Ascending aorta (tissue), 2 donors: ENCODE results near the gene TRIM2. TPM values are rescaled to one million over a fixed set of nuclear protein-coding genes. Genes with fewer than 3 reads are reported as not detected.
A peak's percentile ranks its signal among the peaks of the same experiment; 100 is the strongest.

Source experiments
- DNase-seq, 2 donors: peaks; one replicate each; pipeline ENCODE4 v3.0.0-alpha.2; 2019; ENCODE audit warnings: low spot score in 2 of 2
- H3K27ac ChIP-seq, 2 donors: fragments of 200-600 bp; sonication (generic); one replicate each; pipeline ENCODE4 v1.5.1; 2016 to 2017; ENCODE audit warnings: mild to moderate bottlenecking in 1 of 2
- H3K27me3 ChIP-seq: fragments of 200-600 bp; sonication (generic); one replicate; pipeline ENCODE4 v1.5.1; 2017
- H3K36me3 ChIP-seq, 2 donors: fragments of 200-600 bp; sonication (generic); one replicate each; pipeline ENCODE4 v1.5.1; 2016
- H3K4me1 ChIP-seq, 2 donors: fragments of 200-600 bp; sonication (generic); one replicate each; pipeline ENCODE4 v1.5.1; 2016 to 2017; ENCODE audit warnings: mild to moderate bottlenecking in 1 of 2
- H3K4me3 ChIP-seq, 2 donors: fragments of 200-600 bp; sonication (generic); one replicate each; pipeline ENCODE4 v1.5.1; 2016 to 2017; ENCODE audit warnings: mild to moderate bottlenecking in 1 of 2
- H3K9me3 ChIP-seq, 2 donors: fragments of 200-600 bp; sonication (generic); one replicate each; pipeline ENCODE4 v1.5.1; 2016
- intact Hi-C: fragments of 100-400 bp; cut with DNase I; formaldehyde crosslinking; loops from one replicate; pipeline ENCODE4 v1.15.1; 2023
- total RNA-seq: library from RNA; depleted of rRNA; stranded (reverse); fragments of >200 nt; gene quantifications from one replicate; pipeline ENCODE4 v1.1.0, GENCODE V29; 2016
- TF ChIP-seq, protein P1 (sequence below), 3 experiments: fragments of 200-600 bp in 2 of 3; fragments of 450-650 bp in 1 of 3; sonication (generic) in 2 of 3; IDR thresholded peaks; one replicate each; pipeline ENCODE4 v1.5.1; 2016 to 2019; ENCODE audit warnings: antibody characterized with exemption in 3 of 3, mild to moderate bottlenecking in 1 of 3, moderate library complexity in 1 of 3

The TRIM2 gene
- total RNA-seq, 1 donor from 2014 or later = 33.3 TPM

DNA sequence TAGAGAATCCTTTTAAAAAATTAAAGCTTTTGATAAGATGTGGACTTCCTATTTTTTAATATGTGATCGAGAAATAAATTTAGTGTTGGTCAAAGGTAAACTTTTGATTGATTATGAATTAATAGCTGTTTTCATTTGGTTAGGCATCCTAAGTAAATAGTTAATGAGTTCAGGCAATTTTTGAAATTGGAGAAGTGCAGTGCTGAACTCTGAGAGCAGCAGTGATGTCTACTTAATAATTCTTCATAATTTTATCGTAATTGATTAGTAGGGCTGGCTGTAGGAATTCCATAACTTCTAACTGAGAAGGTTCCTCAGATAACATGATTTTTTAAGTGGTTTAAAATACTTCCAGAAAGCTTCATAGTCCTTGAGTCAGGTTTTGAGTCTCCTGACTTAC lies 141.8 kb downstream of the TRIM2 start:
- Histone ChIP-seq H3K27ac (no peak overlapping the region), H3K36me3 (no peaks in the 10 kb centered on the region), H3K4me1 (peaks cover 0 to 4% of the 10 kb centered on the region in 2 donors), H3K9me3 (no peaks in the 10 kb centered on the region), H3K27me3 (no peaks in the 10 kb centered on the region), H3K4me3 (peak overlapping the region in 1 of 2 donors; percentile 87)
- DNase-seq = no peak
- TF ChIP-seq, protein P1, sequence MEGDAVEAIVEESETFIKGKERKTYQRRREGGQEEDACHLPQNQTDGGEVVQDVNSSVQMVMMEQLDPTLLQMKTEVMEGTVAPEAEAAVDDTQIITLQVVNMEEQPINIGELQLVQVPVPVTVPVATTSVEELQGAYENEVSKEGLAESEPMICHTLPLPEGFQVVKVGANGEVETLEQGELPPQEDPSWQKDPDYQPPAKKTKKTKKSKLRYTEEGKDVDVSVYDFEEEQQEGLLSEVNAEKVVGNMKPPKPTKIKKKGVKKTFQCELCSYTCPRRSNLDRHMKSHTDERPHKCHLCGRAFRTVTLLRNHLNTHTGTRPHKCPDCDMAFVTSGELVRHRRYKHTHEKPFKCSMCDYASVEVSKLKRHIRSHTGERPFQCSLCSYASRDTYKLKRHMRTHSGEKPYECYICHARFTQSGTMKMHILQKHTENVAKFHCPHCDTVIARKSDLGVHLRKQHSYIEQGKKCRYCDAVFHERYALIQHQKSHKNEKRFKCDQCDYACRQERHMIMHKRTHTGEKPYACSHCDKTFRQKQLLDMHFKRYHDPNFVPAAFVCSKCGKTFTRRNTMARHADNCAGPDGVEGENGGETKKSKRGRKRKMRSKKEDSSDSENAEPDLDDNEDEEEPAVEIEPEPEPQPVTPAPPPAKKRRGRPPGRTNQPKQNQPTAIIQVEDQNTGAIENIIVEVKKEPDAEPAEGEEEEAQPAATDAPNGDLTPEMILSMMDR (IDR thresholded peaks at IDR 0.05) = no peak
- intact Hi-C loops = no loop called here

DNA sequence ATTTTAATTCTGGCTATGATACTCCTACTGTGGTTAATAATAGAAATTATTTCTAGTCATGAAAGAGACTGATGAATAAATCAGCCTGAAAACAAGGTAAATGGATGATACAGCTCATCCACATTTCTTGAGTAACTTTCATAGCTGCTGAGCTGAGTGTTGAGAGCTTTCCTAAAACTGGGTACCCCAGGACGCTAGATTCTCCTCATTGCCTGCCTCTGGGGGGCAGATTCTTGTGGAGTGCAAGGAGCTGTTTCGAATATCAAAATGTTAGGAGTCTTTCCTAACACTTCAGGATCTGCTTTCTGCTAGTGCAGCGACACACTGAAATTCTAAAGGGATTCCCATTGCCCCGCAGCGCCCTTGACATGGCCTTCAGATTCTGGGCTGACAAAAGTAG lies 142.3 kb downstream of the TRIM2 start:
- intact Hi-C loops = no loop called here
- Histone ChIP-seq H3K36me3 (no peaks in the 10 kb centered on the region), H3K27ac (no peak overlapping the region), H3K9me3 (no peaks in the 10 kb centered on the region), H3K4me3 (no peak overlapping the region), H3K4me1 (peaks cover 0 to 4% of the 10 kb centered on the region in 2 donors), H3K27me3 (no peaks in the 10 kb centered on the region)
- TF ChIP-seq, protein P1 (IDR thresholded peaks at IDR 0.05) = no peak
- no peak for DNase-seq

DNA sequence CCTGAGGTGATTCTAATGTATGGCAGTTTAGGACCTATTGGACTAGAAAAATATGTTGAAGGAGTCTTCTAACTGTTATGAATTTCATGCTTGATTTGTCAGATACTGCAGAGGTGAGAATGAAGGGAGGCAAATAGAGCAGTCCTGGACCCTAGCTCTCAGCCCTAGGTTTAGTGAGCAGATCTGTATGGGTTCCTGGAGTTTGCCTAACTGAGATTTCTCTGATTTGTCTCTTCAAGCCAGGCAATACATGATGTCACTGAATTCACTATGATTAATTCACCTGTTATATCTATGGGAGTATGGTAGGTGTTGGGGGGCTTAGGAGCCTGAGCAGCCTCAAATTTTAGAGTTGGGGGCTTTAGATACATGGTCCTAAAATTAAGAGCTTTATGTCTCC lies 142.9 kb downstream of the TRIM2 start:
- intact Hi-C loops = no loop called here
- Histone ChIP-seq H3K4me3 (no peak overlapping the region), H3K27me3 (no peaks in the 10 kb centered on the region), H3K9me3 (no peaks in the 10 kb centered on the region), H3K36me3 (no peaks in the 10 kb centered on the region), H3K27ac (no peak overlapping the region), H3K4me1 (peaks cover 0 to 4% of the 10 kb centered on the region in 2 donors)
- TF ChIP-seq, protein P1 (IDR thresholded peaks at IDR 0.05) = no peak
- no peak for DNase-seq

DNA sequence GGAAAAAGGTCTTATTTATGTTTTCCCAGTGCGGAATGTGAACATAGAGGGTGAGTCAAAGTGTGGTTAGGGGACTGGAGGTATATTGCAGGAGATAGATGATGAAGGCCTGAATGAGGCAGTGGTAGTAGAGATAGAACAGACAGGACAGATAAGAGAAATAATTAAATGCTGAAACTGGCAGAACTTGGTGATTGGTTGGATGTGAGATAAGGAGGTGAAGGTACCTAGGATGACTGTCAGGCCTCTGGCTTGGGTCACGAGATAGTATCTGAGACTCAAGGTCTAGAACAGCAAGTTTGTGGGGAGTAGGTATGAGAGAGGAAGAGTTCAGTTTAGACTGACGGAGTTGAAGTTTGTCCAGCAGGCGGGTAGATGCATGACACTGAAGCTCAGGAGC lies 143.8 kb downstream of the TRIM2 start:
- Histone ChIP-seq H3K4me3 (no peak overlapping the region), H3K36me3 (no peaks in the 10 kb centered on the region), H3K27me3 (no peaks in the 10 kb centered on the region), H3K9me3 (no peaks in the 10 kb centered on the region), H3K4me1 (peaks cover 0 to 4% of the 10 kb centered on the region in 2 donors), H3K27ac (no peak overlapping the region)
- DNase-seq = no peak
- TF ChIP-seq, protein P1 (IDR thresholded peaks at IDR 0.05) = no peak
- intact Hi-C loops = no loop called here

DNA sequence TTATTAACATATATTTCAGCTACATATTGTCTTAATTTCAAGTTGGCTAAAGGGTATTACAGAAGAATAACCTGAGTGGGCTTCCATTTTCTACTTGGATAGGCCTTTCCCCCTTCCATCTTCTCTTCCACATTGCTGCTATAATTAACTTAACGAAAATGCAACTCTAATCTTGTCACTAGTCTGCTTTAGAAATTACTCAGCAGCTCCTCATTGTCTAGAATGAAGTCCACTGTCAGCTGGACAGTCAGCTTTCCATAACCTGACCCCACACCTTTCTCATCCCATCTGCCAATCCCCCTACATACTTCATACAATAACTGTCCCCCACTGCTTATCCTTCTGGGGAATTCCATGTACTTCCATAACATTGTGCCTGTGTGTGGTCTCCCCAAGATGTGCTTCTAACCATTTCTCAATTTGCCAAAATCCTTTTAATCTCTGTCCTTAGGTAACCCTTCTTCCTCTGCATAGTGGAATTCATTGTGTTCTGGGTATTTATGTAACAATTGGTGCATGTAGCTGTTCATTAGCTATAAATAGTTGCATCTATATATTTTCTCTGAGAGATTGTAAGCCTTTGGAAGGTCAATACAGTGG lies 145.1 kb downstream of the TRIM2 start:
- TF ChIP-seq, protein P1 (IDR thresholded peaks at IDR 0.05) = no peak
- Histone ChIP-seq H3K9me3 (no peaks in the 10 kb centered on the region), H3K27ac (no peak overlapping the region), H3K4me1 (peaks cover 0 to 4% of the 10 kb centered on the region in 2 donors), H3K27me3 (no peaks in the 10 kb centered on the region), H3K4me3 (no peak overlapping the region), H3K36me3 (no peaks in the 10 kb centered on the region)
- DNase-seq = no peak
- intact Hi-C loops = no loop called here

DNA sequence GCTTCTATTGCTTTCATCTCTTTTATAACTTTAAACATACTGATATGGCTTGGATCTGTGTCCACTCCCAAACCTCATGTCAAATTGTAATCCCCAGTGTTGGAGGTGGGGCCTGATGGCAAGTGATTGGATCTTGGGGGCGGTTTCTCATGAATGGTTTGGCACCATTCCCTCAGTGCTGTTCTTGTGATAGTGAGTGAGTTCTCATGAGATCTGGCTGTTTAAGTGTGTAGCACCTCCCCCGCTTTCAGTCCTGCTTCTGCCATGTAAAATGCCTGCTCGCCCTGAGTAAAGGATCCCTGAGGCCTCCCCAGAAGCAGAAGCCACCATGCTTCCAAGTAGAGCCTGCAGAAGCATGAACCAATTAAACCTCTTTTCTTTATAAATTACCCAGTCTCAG lies 157.9 kb downstream of the TRIM2 start:
- Histone ChIP-seq H3K4me1 (no peaks in the 10 kb centered on the region), H3K27me3 (no peaks in the 10 kb centered on the region), H3K4me3 (no peak overlapping the region), H3K36me3 (no peaks in the 10 kb centered on the region), H3K9me3 (no peaks in the 10 kb centered on the region), H3K27ac (no peak overlapping the region)
- no peak for DNase-seq
- TF ChIP-seq, protein P1 (IDR thresholded peaks at IDR 0.05) = no peak
- intact Hi-C loops = no loop called here
